H1 (cell line): Measurements from ENCODE around the gene HHAT. TPM values are rescaled to one million over a fixed set of nuclear protein-coding genes. Genes with fewer than 3 reads are reported as not detected.

Source experiments
- CTCF ChIA-PET: fragments of 300-600 bp; sonication (Branson Sonifier 250); formaldehyde crosslinking; loops from one replicate; lab custom pipeline; 2021; ENCODE audit not compliant: partially characterized antibody; lab: Charles Lee
- POLR2A ChIA-PET: fragments of 300-600 bp; sonication (Branson Sonifier 250); formaldehyde crosslinking; loops from one replicate; lab custom pipeline; 2021; ENCODE audit warnings: inconsistent platforms; ENCODE audit not compliant: partially characterized antibody; lab: Charles Lee
- DNase-seq, 2 experiments: peaks; one replicate each; pipeline versions ENCODE4 v3.0.0 to v3.0.0-alpha.2; 2010 to 2022; ENCODE audit warnings: low spot score in 2 of 2, low read depth in 1 of 2, mixed read lengths in 1 of 2
- FAIRE-seq: peaks from 2 replicates; lab custom pipeline; 2011; peaks lifted over from hg19 to GRCh38; lab: Jason Lieb, UNC
- H2AFZ ChIP-seq: 2 replicates; pipeline ENCODE4 v1.8.1; 2012; ENCODE audit warnings: low read length, inconsistent platforms
- H2AK5ac ChIP-seq: 2 replicates; pipeline ENCODE4 v1.6.1; 2013; ENCODE audit warnings: low read depth, low read length
- H2BK120ac ChIP-seq: replicated peaks from 2 replicates; pipeline ENCODE3; 2013; ENCODE audit warnings: low read depth, low read length, inconsistent platforms
- H2BK12ac ChIP-seq: 2 replicates; pipeline ENCODE4 v1.6.1; 2013; ENCODE audit warnings: low read depth, low read length
- H2BK15ac ChIP-seq: 2 replicates; pipeline ENCODE4 v1.6.1; 2013; ENCODE audit warnings: low read length
- H2BK20ac ChIP-seq: 2 replicates; pipeline ENCODE4 v1.6.1; 2013; ENCODE audit warnings: low read length
- H2BK5ac ChIP-seq: 2 replicates; pipeline ENCODE4 v1.6.1; 2013; ENCODE audit warnings: low read depth, low read length
- H3K14ac ChIP-seq: 2 replicates; pipeline ENCODE4 v1.6.1; 2013; ENCODE audit warnings: inconsistent platforms; ENCODE audit not compliant: insufficient read length
- H3K18ac ChIP-seq: 2 replicates; pipeline ENCODE4 v1.6.1; 2013; ENCODE audit warnings: low read length; ENCODE audit errors: extremely low read depth
- H3K23ac ChIP-seq: 2 replicates; pipeline ENCODE4 v1.6.1; 2013; ENCODE audit warnings: inconsistent platforms; ENCODE audit not compliant: insufficient read length
- H3K23me2 ChIP-seq: 2 replicates; pipeline ENCODE4 v1.6.1; 2013; ENCODE audit warnings: low read depth, low read length
- H3K27ac ChIP-seq: 2 replicates; pipeline ENCODE4 v1.6.1; 2011; ENCODE audit warnings: low read depth, low read length, inconsistent platforms
- H3K27me3 ChIP-seq, 4 experiments: replicated peaks in 1 of 4; 1 replicate in 1 of 4; 2 replicates in 3 of 4; pipeline versions ENCODE4 v1.6.1 to v1.8.1; 2011 to 2013; ENCODE audit warnings: low read length in 3 of 4, mild to moderate bottlenecking in 3 of 4, inconsistent platforms in 2 of 4, mixed read lengths in 2 of 4, moderate library complexity in 1 of 4; ENCODE audit not compliant: control insufficient read depth in 3 of 4, insufficient read depth in 3 of 4; ENCODE audit errors: extremely low read depth in 1 of 4
- H3K36me3 ChIP-seq, 4 experiments: 2 replicates each; pipeline versions ENCODE4 v1.6.1 to v1.8.1; 2011 to 2013; ENCODE audit warnings: mild to moderate bottlenecking in 4 of 4, low read length in 3 of 4, moderate library complexity in 2 of 4, control low read depth in 1 of 4, inconsistent platforms in 1 of 4; ENCODE audit not compliant: insufficient read depth in 4 of 4, control insufficient read depth in 2 of 4
- H3K4ac ChIP-seq: replicated peaks from 2 replicates; pipeline ENCODE3; 2013; ENCODE audit warnings: low read length, low read depth, mixed read lengths, inconsistent platforms; ENCODE audit not compliant: insufficient read length
- H3K4me1 ChIP-seq, 4 experiments: replicated peaks in 1 of 4; 1 replicate in 1 of 4; 2 replicates in 3 of 4; pipeline versions ENCODE4 v1.6.1 to v1.8.1; 2011 to 2013; ENCODE audit warnings: low read length in 3 of 4, inconsistent platforms in 2 of 4, mixed read lengths in 1 of 4; ENCODE audit not compliant: insufficient read depth in 4 of 4, control insufficient read depth in 3 of 4
- H3K4me2 ChIP-seq, 2 experiments: 2 replicates each; pipeline versions ENCODE4 v1.6.1 to v1.8.1; 2011 to 2013; ENCODE audit warnings: low read depth in 2 of 2, low read length in 2 of 2, control low read depth in 1 of 2, inconsistent platforms in 1 of 2, mild to moderate bottlenecking in 1 of 2; ENCODE audit not compliant: insufficient read depth in 1 of 2
- H3K4me3 ChIP-seq, 4 experiments: fragments of 200-600, 300-600 bp in 1 of 4; sonication (generic), shearing (Covaris generic), sonication (Bioruptor Twin) in 1 of 4; 2 replicates each; pipeline versions ENCODE4 v1.5.1 to v1.8.1; 2011 to 2016; ENCODE audit warnings: low read length in 4 of 4, low read depth in 3 of 4, control low read depth in 2 of 4, inconsistent platforms in 2 of 4, mild to moderate bottlenecking in 2 of 4, mixed read lengths in 1 of 4, moderate library complexity in 1 of 4; ENCODE audit not compliant: insufficient read depth in 2 of 4; ENCODE audit errors: extremely low read depth in 1 of 4
- H3K56ac ChIP-seq: replicated peaks from 2 replicates; pipeline ENCODE3; 2013; ENCODE audit warnings: low read depth, mild to moderate bottlenecking, mixed read lengths, low read length, inconsistent platforms; ENCODE audit not compliant: insufficient read length
- H3K79me1 ChIP-seq: 2 replicates; pipeline ENCODE4 v1.6.1; 2013; ENCODE audit warnings: low read depth, low read length, control low read depth
- H3K79me2 ChIP-seq, 2 experiments: 2 replicates each; pipeline versions ENCODE4 v1.6.1 to v1.8.1; 2012 to 2013; ENCODE audit warnings: low read length in 2 of 2, mild to moderate bottlenecking in 2 of 2, inconsistent platforms in 1 of 2; ENCODE audit not compliant: insufficient read depth in 2 of 2, control insufficient read depth in 1 of 2
- H3K9ac ChIP-seq, 4 experiments: replicated peaks in 1 of 4; 1 replicate in 1 of 4; 2 replicates in 3 of 4; pipeline versions ENCODE4 v1.6.1 to v1.8.1; 2011 to 2013; ENCODE audit warnings: low read depth in 3 of 4, low read length in 3 of 4, control low read depth in 2 of 4, mild to moderate bottlenecking in 2 of 4, moderate library complexity in 2 of 4, inconsistent platforms in 1 of 4; ENCODE audit errors: extremely low read depth in 1 of 4
- H3K9me3 ChIP-seq, 2 experiments: 2 replicates each; pipeline versions ENCODE4 v1.6.1 to v1.8.1; 2012 to 2013; ENCODE audit warnings: mild to moderate bottlenecking in 2 of 2, moderate library complexity in 2 of 2, control low read depth in 1 of 2, inconsistent platforms in 1 of 2, low read depth in 1 of 2, low read length in 1 of 2, mixed read lengths in 1 of 2; ENCODE audit not compliant: insufficient read depth in 2 of 2
- H4K20me1 ChIP-seq, 2 experiments: replicated peaks in 1 of 2; 2 replicates each; pipeline versions ENCODE3 to v1.8.1; 2011 to 2013; ENCODE audit warnings: inconsistent platforms in 2 of 2, low read length in 2 of 2, mild to moderate bottlenecking in 1 of 2; ENCODE audit not compliant: insufficient read depth in 2 of 2, control insufficient read depth in 1 of 2
- H4K5ac ChIP-seq: 2 replicates; pipeline ENCODE4 v1.6.1; 2013; ENCODE audit warnings: low read length, low read depth, mixed read lengths, inconsistent platforms; ENCODE audit not compliant: insufficient read length
- H4K8ac ChIP-seq: 2 replicates; pipeline ENCODE4 v1.8.0; 2013; ENCODE audit warnings: mild to moderate bottlenecking, moderate library complexity, low read length, inconsistent platforms; ENCODE audit not compliant: insufficient read depth; ENCODE audit errors: extremely low read depth
- H4K91ac ChIP-seq: replicated peaks from 2 replicates; pipeline ENCODE3; 2013; ENCODE audit warnings: low read length, mixed read lengths, inconsistent platforms; ENCODE audit not compliant: insufficient read length
- ATF2 ChIP-seq: IDR thresholded peaks from 2 replicates; pipeline ENCODE4 v1.6.1; 2012; ENCODE audit warnings: low read length, inconsistent platforms
- POLR2A ChIP-seq, 2 experiments: IDR thresholded peaks; 1 replicate in 1 of 2; 2 replicates in 1 of 2; pipeline ENCODE4 v1.6.1; 2011; ENCODE audit warnings: low read depth in 2 of 2, low read length in 2 of 2, mild to moderate bottlenecking in 2 of 2; ENCODE audit errors: control extremely low read depth in 1 of 2
- POU5F1 ChIP-seq: IDR thresholded peaks from 2 replicates; pipeline ENCODE4 v1.6.1; 2011; ENCODE audit warnings: low read depth, mild to moderate bottlenecking, low read length, moderate library complexity
- SAP30 ChIP-seq: fragments of 300-600 bp; sonication (generic); IDR thresholded peaks from 2 replicates; pipeline ENCODE4 v1.7.1; 2012; ENCODE audit warnings: low read length, moderate library complexity, mild to moderate bottlenecking, inconsistent platforms; ENCODE audit not compliant: insufficient read depth, insufficient replicate concordance
- SIRT6 ChIP-seq: IDR thresholded peaks from one replicate; pipeline ENCODE4 v1.7.1; 2012; ENCODE audit warnings: low read length, inconsistent platforms
- WGBS, 2 experiments: shearing (Covaris generic) in 1 of 2; methylation state at CpG; one replicate each; pipeline versions ENCODE4 v1.1.6 to v1.1.7; 2013 to 2015; ENCODE audit warnings: low lambda C conversion rate in 2 of 2, mixed read lengths in 2 of 2, inconsistent platforms in 1 of 2, low coverage in 1 of 2, missing lambda C conversion rate in 1 of 2; ENCODE audit not compliant: insufficient replicate concordance in 2 of 2, insufficient coverage in 1 of 2, insufficient read length in 1 of 2; ENCODE audit errors: extremely low coverage in 1 of 2, missing lambda C conversion rate in 1 of 2; 5-methylcytosine and 5-hydroxymethylcytosine counted together
- polyA plus RNA-seq, 7 experiments: library from polyadenylated mRNA; depleted of rRNA in 3 of 7; stranded (reverse) in 5 of 7; unstranded in 2 of 7; fragments of >200 nt in 5 of 7; fragments of 200-250 nt in 2 of 7; gene quantifications; 1 replicate in 5 of 7; 2 replicates in 1 of 7; 4 replicates in 1 of 7; pipeline versions ENCODE4 v1.2.1 to v1.2.3, GENCODE V29; 2011 to 2013; ENCODE audit warnings: missing spikeins in 2 of 7, mixed read lengths in 2 of 7
- total RNA-seq: library from RNA; stranded (reverse); fragmentation: NEBNext Ultra II Directional; extraction: Animal tissue kit (Norgen Biotek cat#: 25700); gene quantifications from 2 replicates; pipeline ENCODE4 v1.2.1, GENCODE V29; 2021

Gene HHAT
- total and polyA plus RNA-seq, 2 of the 8 experiments (the other 6 are each of a cell fraction or from before 2014, with no cell fraction given), result 0.15 to 0.51 TPM

- Histone ChIP-seq H3K56ac (no peak overlapping the region), H3K9me3 (no peaks in the 10 kb centered on the region), H3K9ac (no peak overlapping the region), H3K4me2 (no peak overlapping the region), H3K27ac (no peak overlapping the region), H4K20me1 (no peaks in the 10 kb centered on the region), H3K36me3 (no peaks in the 10 kb centered on the region), H3K79me1 (no peaks in the 10 kb centered on the region), H2AK5ac (no peak overlapping the region), H4K8ac (no peak overlapping the region), H2BK120ac (no peak overlapping the region), H3K79me2 (no peaks in the 10 kb centered on the region), H3K4me3 (no peak overlapping the region), H3K18ac (no peak overlapping the region), H2BK15ac (no peak overlapping the region), H4K91ac (no peak overlapping the region), H2AFZ (no peak overlapping the region), H2BK20ac (no peak overlapping the region), H3K23ac (no peak overlapping the region), H2BK12ac (no peak overlapping the region), H3K14ac (no peak overlapping the region), H3K27me3 (no peaks in the 10 kb centered on the region), H3K4ac (no peak overlapping the region), H2BK5ac (no peak overlapping the region), H4K5ac (no peak overlapping the region), H3K4me1 (peaks cover 0 to 3% (median 1%) of the 10 kb centered on the region in 4 experiments; a peak in 2 of 7 replicates), H3K23me2 (no peaks in the 10 kb centered on the region)
- WGBS, 2 experiments, result 67% methylated on average over 4 of the region's 4 CpGs; no CpG with 5 or more reads in 1 of the 2 experiments
- DNase-seq, result no peak
- ChIA-PET CTCF (interaction anchor here (0.9 to 1.0 kb wide), 2 partner anchors 19 to 255 kb away, joined by 3 read pairs; no protein-coding TSS in a partner anchor), POLR2A (no interaction called here)
- FAIRE-seq, result no peak
- TF ChIP-seq SAP30 (no peak), SIRT6 (no peak), POLR2A (IDR thresholded peaks at IDR 0.05; ENCODE audit: control extremely low read depth in 1 of 2, low read depth in 2 of 2, low read length in 2 of 2) (no peak), POU5F1 (no peak), ATF2 (no peak)
Measured at GRCh38 chr1:210535761-210536160, 207.1 kb downstream of the HHAT start.
